CD14-positive monocyte (primary cell): ENCODE data around the gene CACTIN. TPM values are rescaled to one million over a fixed set of nuclear protein-coding genes. Genes with fewer than 3 reads are reported as not detected.

Experiments used
- DNase-seq, 3 donors: peaks; one replicate each; pipeline ENCODE4 v3.0.0-alpha.2; 2011 to 2022
- H2AFZ ChIP-seq: 2 replicates; pipeline ENCODE4 v1.6.0; 2012; ENCODE audit warnings: mild to moderate bottlenecking, low read depth, low read length, inconsistent platforms; ENCODE audit not compliant: insufficient read depth, poor library complexity, severe bottlenecking
- H3K27ac ChIP-seq, 2 donors: 1 replicate in 1 of 2; 2 replicates in 1 of 2; pipeline ENCODE4 v1.5.1; 2012 to 2013; ENCODE audit warnings: low read length in 2 of 2, control low read depth in 1 of 2, inconsistent platforms in 1 of 2, low read depth in 1 of 2, mild to moderate bottlenecking in 1 of 2
- H3K27me3 ChIP-seq, 2 donors: one replicate each; pipeline versions ENCODE4 v1.6.0 to v1.6.1; 2011 to 2013; ENCODE audit warnings: low read length in 2 of 2; ENCODE audit not compliant: control insufficient read depth in 2 of 2, insufficient read depth in 2 of 2
- H3K36me3 ChIP-seq, 2 donors: replicated peaks in 1 of 2; 1 replicate in 1 of 2; 2 replicates in 1 of 2; pipeline versions ENCODE4 v1.5.1 to v1.6.1; 2012 to 2013; ENCODE audit warnings: low read length in 2 of 2, control low read depth in 1 of 2, inconsistent platforms in 1 of 2, mild to moderate bottlenecking in 1 of 2; ENCODE audit not compliant: insufficient read depth in 2 of 2, control insufficient read depth in 1 of 2
- H3K4me1 ChIP-seq, 2 donors: 1 replicate in 1 of 2; 2 replicates in 1 of 2; pipeline versions ENCODE4 v1.5.1 to v1.6.1; 2012 to 2013; ENCODE audit warnings: low read length in 2 of 2, control low read depth in 1 of 2, inconsistent platforms in 1 of 2, mild to moderate bottlenecking in 1 of 2, moderate library complexity in 1 of 2; ENCODE audit not compliant: insufficient read depth in 2 of 2, control insufficient read depth in 1 of 2
- H3K4me2 ChIP-seq: replicated peaks from 2 replicates; pipeline ENCODE3; 2012; ENCODE audit warnings: low read length, moderate library complexity, mild to moderate bottlenecking; ENCODE audit not compliant: poor library complexity, severe bottlenecking; ENCODE audit errors: extremely low read depth
- H3K4me3 ChIP-seq, 3 experiments: fragments of 200-600 bp in 1 of 3; sonication (generic) in 1 of 3; replicated peaks in 1 of 3; 1 replicate in 2 of 3; 2 replicates in 1 of 3; pipeline ENCODE4 v1.5.1; 2011 to 2013; ENCODE audit warnings: low read length in 3 of 3, mild to moderate bottlenecking in 3 of 3, control low read depth in 2 of 3, low read depth in 2 of 3, inconsistent platforms in 1 of 3, moderate library complexity in 1 of 3
- H3K79me2 ChIP-seq: 2 replicates; pipeline ENCODE4 v1.6.0; 2012; ENCODE audit warnings: mild to moderate bottlenecking, control low read depth, inconsistent platforms, low read length, moderate library complexity; ENCODE audit not compliant: insufficient read depth
- H3K9ac ChIP-seq: 2 replicates; pipeline ENCODE4 v1.6.0; 2017; ENCODE audit warnings: low read length, mild to moderate bottlenecking; ENCODE audit not compliant: insufficient read depth, poor library complexity, severe bottlenecking
- H3K9me3 ChIP-seq, 2 donors: replicated peaks in 1 of 2; 1 replicate in 1 of 2; 2 replicates in 1 of 2; pipeline versions ENCODE4 v1.5.1 to v1.6.1; 2012 to 2013; ENCODE audit warnings: low read length in 2 of 2, control low read depth in 1 of 2; ENCODE audit not compliant: control insufficient read depth in 1 of 2, insufficient read depth in 1 of 2
- H4K20me1 ChIP-seq: 2 replicates; pipeline ENCODE4 v1.6.0; 2012; ENCODE audit warnings: mild to moderate bottlenecking, low read length, control low read depth, moderate library complexity; ENCODE audit not compliant: insufficient read depth
- H3K27ac Mint-ChIP-seq, 7 donors: one replicate each; pipeline ENCODE4 v1.8.0; 2020; ENCODE audit warnings: mild to moderate bottlenecking in 7 of 7, mixed read lengths in 7 of 7, moderate library complexity in 6 of 7, inconsistent platforms in 2 of 7
- H3K27me3 Mint-ChIP-seq, 3 donors: one replicate each; pipeline ENCODE4 v1.8.0; 2021 to 2022; ENCODE audit warnings: low read depth in 3 of 3, mild to moderate bottlenecking in 3 of 3, mixed read lengths in 3 of 3, moderate library complexity in 3 of 3, inconsistent platforms in 1 of 3
- H3K36me3 Mint-ChIP-seq, 2 donors: one replicate each; pipeline ENCODE4 v1.8.0; 2020; ENCODE audit warnings: mixed read lengths in 2 of 2, inconsistent platforms in 1 of 2, mild to moderate bottlenecking in 1 of 2
- H3K4me1 Mint-ChIP-seq: one replicate; pipeline ENCODE4 v1.8.0; 2020; ENCODE audit warnings: mild to moderate bottlenecking, mixed read lengths
- H3K4me3 Mint-ChIP-seq, 2 donors: one replicate each; pipeline ENCODE4 v1.8.0; 2020; ENCODE audit warnings: mild to moderate bottlenecking in 2 of 2, mixed read lengths in 2 of 2, moderate library complexity in 1 of 2
- H3K9me3 Mint-ChIP-seq, 7 donors: one replicate each; pipeline ENCODE4 v1.8.0; 2020 to 2022; ENCODE audit warnings: mixed read lengths in 7 of 7, mild to moderate bottlenecking in 6 of 7, moderate library complexity in 6 of 7, inconsistent platforms in 2 of 7
- CTCF ChIP-seq: fragments of 200-600 bp; IDR thresholded peaks from one replicate; pipeline ENCODE4 v1.8.0; 2022; ENCODE audit warnings: antibody characterized with exemption, mild to moderate bottlenecking
- WGBS: methylation state at CpG from one replicate; pipeline ENCODE4 v1.1.5; 2013; ENCODE audit warnings: missing lambda C conversion rate; ENCODE audit not compliant: insufficient coverage; 5-methylcytosine and 5-hydroxymethylcytosine counted together
- intact Hi-C, 2 donors: fragments of 100-400 bp; cut with micrococcal nuclease; formaldehyde crosslinking; loops; one replicate each; pipeline versions ENCODE4 v1.15.0 to v1.15.1; 2023
- polyA plus RNA-seq, 3 donors: library from polyadenylated mRNA; depleted of rRNA in 1 of 3; unstranded in 2 of 3; stranded (reverse) in 1 of 3; fragments of 300-500 nt in 2 of 3; fragments of >200 nt in 1 of 3; fragmentation: Illumina TruSeq in 2 of 3; gene quantifications; 1 replicate in 2 of 3; 2 replicates in 1 of 3; pipeline ENCODE4 v1.2.3, GENCODE V29; 2012 to 2021

The CACTIN gene
- polyA plus RNA-seq, 3 donors, result 2.5 to 19.4 (median 3.0) TPM

DNA sequence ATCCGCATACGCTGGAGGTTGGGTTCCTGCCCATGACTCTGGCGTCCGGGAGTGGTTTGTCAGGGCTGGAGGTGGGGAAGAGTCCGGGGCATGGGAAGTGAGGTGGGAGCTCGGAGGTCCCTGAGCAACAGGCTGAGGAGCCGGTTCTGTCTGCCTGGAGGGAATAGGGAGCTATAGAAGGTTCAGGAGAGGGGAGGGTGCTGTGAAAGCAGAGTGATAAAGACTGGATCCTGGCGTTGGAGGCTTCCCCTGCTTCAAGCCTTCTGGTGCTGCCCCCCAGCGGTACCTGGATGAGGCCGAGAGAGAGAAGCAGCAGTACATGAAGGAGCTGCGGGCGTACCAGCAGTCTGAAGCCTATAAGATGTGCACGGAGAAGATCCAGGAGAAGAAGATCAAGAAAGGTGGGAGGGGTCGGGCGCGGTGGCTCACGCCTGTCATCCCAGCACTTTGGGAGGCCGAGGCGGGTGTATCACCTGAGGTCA lies 51.3 kb downstream of the CACTIN start:
- Mint-ChIP-seq H3K27ac (peak overlapping the region in 3 of 7 donors; percentile 15 to 78 (median 65)), H3K4me3 (peak overlapping the region in 1 of 2 donors; percentile 3), H3K27me3 (peaks cover 0 to 2% (median 0%) of the 10 kb centered on the region in 3 donors), H3K36me3 (peaks cover 8 to 32% of the 10 kb centered on the region in 2 donors), H3K9me3 (peaks cover 0 to 6% (median 3%) of the 10 kb centered on the region in 7 donors), H3K4me1 (peaks cover 38% of the 10 kb centered on the region)
- WGBS, result 90% methylated on average over 9 of the region's 19 CpGs
- Histone ChIP-seq H3K4me2 (no peak overlapping the region), H3K4me3 (no peak overlapping the region), H3K79me2 (peaks cover 9% of the 10 kb centered on the region), H4K20me1 (no peaks in the 10 kb centered on the region), H3K9ac (no peak overlapping the region), H3K27ac (no peak overlapping the region), H3K4me1 (peaks cover 30 to 44% of the 10 kb centered on the region in 2 donors), H2AFZ (no peak overlapping the region), H3K36me3 (peaks cover 0 to 6% of the 10 kb centered on the region in 2 donors), H3K27me3 (no peaks in the 10 kb centered on the region), H3K9me3 (no peaks in the 10 kb centered on the region)
- no peak for DNase-seq
- TF ChIP-seq CTCF, result no peak
- intact Hi-C loops, result no loop called here

DNA sequence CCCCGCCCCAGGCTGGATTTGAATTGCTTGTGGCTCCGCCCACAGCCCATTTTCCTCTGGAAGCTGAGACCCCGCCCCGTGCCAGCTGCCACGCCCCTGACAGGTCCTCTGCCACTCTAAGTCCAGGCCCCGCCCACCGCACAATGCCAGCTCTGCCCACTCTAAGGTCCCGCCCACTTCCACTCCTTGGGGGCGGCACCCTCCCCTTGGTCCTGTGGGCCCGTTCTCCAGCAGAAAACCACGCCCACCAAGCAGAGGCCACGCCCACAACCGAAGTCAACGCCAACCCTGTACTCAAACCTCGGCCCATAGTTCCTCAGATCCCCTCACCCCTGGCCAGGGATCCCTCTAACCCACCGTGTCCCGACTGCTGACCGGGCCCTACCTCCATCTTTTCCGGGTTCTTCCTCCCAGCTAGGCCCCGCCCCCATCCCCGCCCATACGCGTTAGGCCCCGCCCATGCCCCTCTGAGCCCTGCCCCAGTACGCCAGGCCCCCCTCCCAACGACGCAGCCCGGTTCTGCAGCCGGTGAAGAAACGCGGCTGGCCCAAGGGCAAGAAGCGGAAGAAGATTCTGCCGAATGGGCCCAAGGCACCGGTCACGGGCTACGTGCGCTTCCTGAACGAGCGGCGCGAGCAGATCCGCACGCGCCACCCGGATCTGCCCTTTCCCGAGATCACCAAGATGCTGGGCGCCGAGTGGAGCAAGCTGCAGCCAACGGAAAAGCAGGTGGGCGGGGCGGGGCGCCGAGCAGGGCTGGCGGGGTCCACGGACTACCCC lies 52.5 kb downstream of the CACTIN start:
- Histone ChIP-seq H3K9me3 (no peaks in the 10 kb centered on the region), H3K9ac (peak overlapping the region; percentile 76), H3K4me3 (peak overlapping the region; percentile 55 to 91 (median 88)), H3K4me2 (peak overlapping the region; percentile 99), H3K27me3 (no peaks in the 10 kb centered on the region), H3K79me2 (peaks cover 9% of the 10 kb centered on the region), H3K4me1 (peaks cover 30 to 44% of the 10 kb centered on the region in 2 donors), H3K36me3 (peaks cover 0 to 6% of the 10 kb centered on the region in 2 donors), H4K20me1 (no peaks in the 10 kb centered on the region), H2AFZ (peak overlapping the region; percentile 69), H3K27ac (peak overlapping the region in 1 of 2 donors; percentile 3)
- H3K27me3 Mint-ChIP-seq, result peaks cover 0 to 2% (median 0%) of the 10 kb centered on the region in 3 donors
- H3K4me3 Mint-ChIP-seq, result peak overlapping the region; percentile 80 to 83
- H3K36me3 Mint-ChIP-seq, result peaks cover 8 to 32% of the 10 kb centered on the region in 2 donors
- peaks cover 34% of the 10 kb centered on the region for H3K4me1 Mint-ChIP-seq
- peak overlapping the region in 6 of 7 donors; percentile 63 to 94 (median 88) for H3K27ac Mint-ChIP-seq
- WGBS, result 61% methylated on average over 41 of the region's 55 CpGs
- peaks cover 0 to 6% (median 3%) of the 10 kb centered on the region in 7 donors for H3K9me3 Mint-ChIP-seq
- DNase-seq, result peak; percentile 96
- TF ChIP-seq CTCF, result no peak
- intact Hi-C loops, result loop anchor here (2.0 to 5.0 kb wide), 3 partner anchors 17 to 67 kb away; partner anchors contain the start of genes MFSD12 (in 2 of the 2), CACTIN (in 1 of the 2) and FZR1 (in 1 of the 2)
